Mesendoderm (in vitro differentiated cells): ENCODE data around the gene PTGR3.

ENCODE experiments used
- DNase-seq: peaks from one replicate; pipeline ENCODE4 v3.0.0; 2013
- H2AK5ac ChIP-seq: 2 replicates; pipeline ENCODE4 v1.6.1; 2013; ENCODE audit warnings: low read length, inconsistent platforms
- H2BK120ac ChIP-seq: 2 replicates; pipeline ENCODE4 v1.6.1; 2013; ENCODE audit warnings: low read depth, mild to moderate bottlenecking, low read length, moderate library complexity, mixed read lengths
- H2BK15ac ChIP-seq: replicated peaks from 2 replicates; pipeline ENCODE4 v1.6.1; 2013; ENCODE audit warnings: low read depth, mild to moderate bottlenecking, moderate library complexity
- H2BK5ac ChIP-seq: 2 replicates; pipeline ENCODE4 v1.6.1; 2013; ENCODE audit warnings: low read length, inconsistent platforms
- H3K18ac ChIP-seq: 2 replicates; pipeline ENCODE4 v1.6.1; 2013; ENCODE audit warnings: mild to moderate bottlenecking, low read length, mixed read lengths
- H3K23ac ChIP-seq: one replicate; pipeline ENCODE4 v1.6.1; 2013; ENCODE audit warnings: low read length
- H3K27ac ChIP-seq: 2 replicates; pipeline ENCODE4 v1.5.1; 2013; ENCODE audit warnings: low read depth, mild to moderate bottlenecking, inconsistent platforms, low read length, moderate library complexity
- H3K27me3 ChIP-seq: 2 replicates; pipeline ENCODE4 v1.6.1; 2013; ENCODE audit warnings: low read length, control low read depth, mild to moderate bottlenecking, inconsistent platforms; ENCODE audit not compliant: insufficient read depth, poor library complexity
- H3K36me3 ChIP-seq: 2 replicates; pipeline ENCODE4 v1.6.1; 2013; ENCODE audit warnings: low read length, inconsistent platforms; ENCODE audit not compliant: control insufficient read depth, insufficient read depth
- H3K4ac ChIP-seq: one replicate; pipeline ENCODE4 v1.6.1; 2013; ENCODE audit warnings: low read depth, mild to moderate bottlenecking, low read length, moderate library complexity
- H3K4me1 ChIP-seq: 2 replicates; pipeline ENCODE4 v1.6.1; 2013; ENCODE audit warnings: low read depth, low read length, inconsistent platforms; ENCODE audit not compliant: control insufficient read depth
- H3K4me2 ChIP-seq: 2 replicates; pipeline ENCODE4 v1.6.1; 2013; ENCODE audit warnings: low read length
- H3K4me3 ChIP-seq: 2 replicates; pipeline ENCODE4 v1.5.1; 2013; ENCODE audit warnings: mild to moderate bottlenecking, low read length
- H3K56ac ChIP-seq: one replicate; pipeline ENCODE4 v1.6.1; 2013; ENCODE audit warnings: low read length
- H3K79me1 ChIP-seq: 2 replicates; pipeline ENCODE4 v1.6.1; 2013; ENCODE audit warnings: low read length, inconsistent platforms
- H3K79me2 ChIP-seq: 2 replicates; pipeline ENCODE4 v1.6.1; 2013; ENCODE audit warnings: mild to moderate bottlenecking, low read length; ENCODE audit not compliant: control insufficient read depth, insufficient read depth
- H3K9ac ChIP-seq: 2 replicates; pipeline ENCODE4 v1.6.1; 2013; ENCODE audit warnings: low read length, inconsistent platforms
- H4K5ac ChIP-seq: one replicate; pipeline ENCODE4 v1.6.1; 2013; ENCODE audit warnings: low read length
- H4K8ac ChIP-seq: one replicate; pipeline ENCODE4 v1.6.1; 2013; ENCODE audit warnings: low read depth, mild to moderate bottlenecking, control low read depth, low read length, moderate library complexity
- WGBS: extraction: QIAGEN DNeasy Blood & Tissue Kit; methylation state at CpG from one replicate; pipeline ENCODE4 v1.1.7; 2013; ENCODE audit warnings: low lambda C conversion rate, missing lambda C conversion rate; ENCODE audit not compliant: insufficient coverage; ENCODE audit errors: extremely low coverage; 5-methylcytosine and 5-hydroxymethylcytosine counted together

Gene PTGR3

DNA sequence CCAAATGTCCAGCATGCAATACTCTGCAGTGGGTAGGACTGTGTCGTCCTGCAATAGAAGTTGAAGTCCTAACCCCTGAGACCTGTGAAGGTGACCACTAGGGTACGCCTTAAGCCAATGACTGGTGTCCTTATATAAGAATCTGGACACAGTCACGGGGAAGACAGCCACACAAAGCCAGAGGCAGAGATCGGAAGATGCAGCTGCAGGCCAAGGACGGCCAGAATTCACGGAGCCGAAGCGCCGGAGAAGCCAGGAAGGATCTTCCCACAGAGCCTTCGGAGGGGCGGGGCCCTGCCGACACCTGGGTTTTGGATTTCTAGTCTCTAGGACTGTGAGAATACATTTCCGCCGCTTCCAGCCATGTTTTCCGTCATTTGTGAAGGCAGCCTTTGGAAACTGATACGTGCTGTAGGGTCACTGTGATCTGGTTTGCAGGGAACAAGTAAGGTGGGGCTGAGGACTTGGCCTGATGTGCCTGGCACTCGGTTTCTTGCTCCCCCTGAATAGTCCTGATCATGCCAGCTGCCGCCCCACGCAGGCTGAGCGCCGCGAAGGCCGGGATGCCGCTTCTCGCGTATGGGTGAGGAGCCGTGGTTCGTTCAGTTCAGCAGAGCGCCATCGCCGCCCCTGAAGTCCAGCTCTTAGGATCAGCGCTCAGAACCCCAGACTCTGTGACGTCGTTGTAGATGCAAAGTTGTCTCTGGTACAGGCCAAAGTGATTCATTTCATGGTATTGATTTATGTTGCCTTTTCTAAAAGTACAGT is 38.7 kb downstream of the PTGR3 start:
- DNase-seq, result peak; percentile 11
- no peak overlapping the region for H2BK15ac ChIP-seq
- no peak overlapping the region for H4K8ac ChIP-seq
- no peak overlapping the region for H3K56ac ChIP-seq
- no peak overlapping the region for H3K4me3 ChIP-seq
- H3K18ac ChIP-seq, result no peak overlapping the region
- H3K4me1 ChIP-seq, result no peaks in the 10 kb centered on the region
- no peak overlapping the region for H2BK5ac ChIP-seq
- H3K9ac ChIP-seq, result no peak overlapping the region
- no peak overlapping the region for H3K4ac ChIP-seq
- no peak overlapping the region for H2AK5ac ChIP-seq
- no peak overlapping the region for H4K5ac ChIP-seq
- H3K79me1 ChIP-seq, result no peaks in the 10 kb centered on the region
- H3K23ac ChIP-seq, result no peak overlapping the region
- no peak overlapping the region for H3K27ac ChIP-seq
- no peak overlapping the region for H3K4me2 ChIP-seq
- no peaks in the 10 kb centered on the region for H3K36me3 ChIP-seq
- no CpG with 5 or more reads among the region's 34 CpGs for WGBS
- H3K79me2 ChIP-seq, result no peaks in the 10 kb centered on the region
- no peaks in the 10 kb centered on the region for H3K27me3 ChIP-seq
- no peak overlapping the region for H2BK120ac ChIP-seq

DNA sequence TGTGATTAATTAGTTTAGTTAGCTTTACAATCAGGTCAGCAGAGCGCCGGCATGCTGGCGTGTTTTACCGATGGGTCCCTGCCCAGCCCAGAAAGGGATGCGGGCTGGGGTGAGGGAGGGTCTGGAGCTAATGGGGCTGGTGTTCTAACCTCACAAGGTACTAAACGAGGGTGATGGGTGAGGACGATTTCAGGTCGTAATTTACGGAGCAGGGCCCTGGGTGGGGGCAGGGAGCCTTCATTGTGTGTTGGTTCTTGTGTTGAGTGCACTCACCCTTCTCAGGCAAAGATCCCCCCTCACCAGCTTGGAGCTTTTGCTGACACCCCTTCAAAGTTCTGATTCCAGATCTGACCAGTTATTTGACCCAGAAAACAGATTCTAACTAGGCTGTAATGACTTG is 39.5 kb downstream of the PTGR3 start:
- Histone ChIP-seq H3K27me3 (no peaks in the 10 kb centered on the region), H3K4ac (no peak overlapping the region), H3K27ac (no peak overlapping the region), H3K9ac (no peak overlapping the region), H4K8ac (no peak overlapping the region), H3K23ac (no peak overlapping the region), H3K79me2 (no peaks in the 10 kb centered on the region), H3K79me1 (no peaks in the 10 kb centered on the region), H3K4me1 (no peaks in the 10 kb centered on the region), H2BK5ac (no peak overlapping the region), H2BK120ac (no peak overlapping the region), H3K4me2 (no peak overlapping the region), H2BK15ac (no peak overlapping the region), H4K5ac (no peak overlapping the region), H2AK5ac (no peak overlapping the region), H3K56ac (no peak overlapping the region), H3K36me3 (no peaks in the 10 kb centered on the region), H3K18ac (no peak overlapping the region), H3K4me3 (no peak overlapping the region)
- WGBS, result no CpG with 5 or more reads among the region's 9 CpGs
- DNase-seq, result no peak

DNA sequence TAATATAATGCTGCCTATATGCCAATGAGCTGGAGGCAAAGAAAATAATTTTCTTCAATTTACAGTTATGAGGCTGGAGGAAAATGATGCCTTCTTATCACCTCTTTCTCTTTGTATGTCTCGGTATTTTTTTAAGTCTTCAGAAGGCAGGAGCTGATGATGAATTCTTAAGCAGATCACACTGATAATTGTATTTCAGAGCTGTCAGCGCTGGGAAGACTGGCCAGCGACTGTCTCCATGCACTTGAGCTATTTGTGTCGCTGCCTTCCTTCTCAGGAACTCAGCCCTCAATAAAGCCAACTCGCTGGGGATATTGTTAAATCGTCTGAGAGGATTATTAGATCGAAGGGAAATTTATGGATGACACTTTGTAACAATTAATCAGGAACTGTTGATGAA is 40.3 kb downstream of the PTGR3 start:
- Histone ChIP-seq H3K9ac (no peak overlapping the region), H3K23ac (no peak overlapping the region), H2BK15ac (no peak overlapping the region), H2BK5ac (no peak overlapping the region), H3K56ac (no peak overlapping the region), H3K4ac (no peak overlapping the region), H3K4me3 (no peak overlapping the region), H2BK120ac (no peak overlapping the region), H4K5ac (no peak overlapping the region), H2AK5ac (no peak overlapping the region), H3K4me1 (no peaks in the 10 kb centered on the region), H3K4me2 (no peak overlapping the region), H3K79me1 (no peaks in the 10 kb centered on the region), H3K36me3 (no peaks in the 10 kb centered on the region), H3K27me3 (no peaks in the 10 kb centered on the region), H3K27ac (no peak overlapping the region), H3K79me2 (no peaks in the 10 kb centered on the region), H4K8ac (no peak overlapping the region), H3K18ac (no peak overlapping the region)
- no CpG with 5 or more reads among the region's 7 CpGs for WGBS
- DNase-seq, result no peak

DNA sequence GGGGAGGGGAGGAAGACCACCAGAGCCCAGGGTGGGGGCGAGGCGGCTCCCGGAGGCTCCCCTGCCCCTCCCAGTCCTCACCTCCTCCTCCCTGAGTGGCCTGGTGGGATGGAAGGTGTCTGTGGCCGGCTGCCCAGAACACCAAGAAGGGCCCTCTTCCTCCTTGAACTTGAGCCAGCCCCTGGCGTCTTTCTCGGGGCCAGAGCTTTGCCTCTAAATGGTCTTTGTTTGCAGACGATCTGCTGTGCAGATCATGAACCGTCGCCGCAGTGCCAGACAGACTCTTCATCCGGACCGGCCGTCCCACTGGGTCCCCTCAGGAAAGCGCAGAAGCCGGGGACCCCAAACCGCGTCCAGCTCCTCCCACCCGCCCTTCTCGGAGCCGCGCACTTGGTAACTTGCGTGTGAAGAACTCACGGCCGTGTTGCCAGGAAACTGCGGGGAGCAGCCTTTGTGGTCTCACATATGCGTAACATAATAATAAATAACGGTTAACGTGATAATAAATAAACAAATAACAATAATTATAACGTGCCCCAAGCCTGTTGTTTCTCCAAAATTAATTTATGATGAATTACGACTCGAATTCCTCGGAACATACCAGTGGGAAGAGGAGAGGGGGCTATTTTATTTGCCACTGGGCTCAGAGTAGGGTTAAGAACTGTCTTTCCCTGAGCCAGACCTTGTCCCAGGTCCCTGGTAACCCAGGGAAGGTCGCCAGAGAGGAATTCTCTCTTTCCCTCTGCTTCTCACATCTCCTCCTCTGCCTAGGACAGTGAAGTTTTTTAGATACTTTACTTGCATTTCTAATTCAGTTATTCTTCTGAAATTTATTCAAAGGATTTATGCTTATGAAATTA is 41.0 kb downstream of the PTGR3 start:
- Histone ChIP-seq H3K56ac (no peak overlapping the region), H3K79me2 (no peaks in the 10 kb centered on the region), H4K8ac (no peak overlapping the region), H3K36me3 (no peaks in the 10 kb centered on the region), H4K5ac (no peak overlapping the region), H3K4me2 (no peak overlapping the region), H3K23ac (no peak overlapping the region), H3K18ac (no peak overlapping the region), H2BK5ac (no peak overlapping the region), H2BK120ac (no peak overlapping the region), H3K4me1 (no peaks in the 10 kb centered on the region), H3K4me3 (no peak overlapping the region), H3K27me3 (no peaks in the 10 kb centered on the region), H2AK5ac (no peak overlapping the region), H3K27ac (no peak overlapping the region), H3K4ac (no peak overlapping the region), H2BK15ac (no peak overlapping the region), H3K79me1 (no peaks in the 10 kb centered on the region), H3K9ac (no peak overlapping the region)
- no CpG with 5 or more reads among the region's 33 CpGs for WGBS
- no peak for DNase-seq

DNA sequence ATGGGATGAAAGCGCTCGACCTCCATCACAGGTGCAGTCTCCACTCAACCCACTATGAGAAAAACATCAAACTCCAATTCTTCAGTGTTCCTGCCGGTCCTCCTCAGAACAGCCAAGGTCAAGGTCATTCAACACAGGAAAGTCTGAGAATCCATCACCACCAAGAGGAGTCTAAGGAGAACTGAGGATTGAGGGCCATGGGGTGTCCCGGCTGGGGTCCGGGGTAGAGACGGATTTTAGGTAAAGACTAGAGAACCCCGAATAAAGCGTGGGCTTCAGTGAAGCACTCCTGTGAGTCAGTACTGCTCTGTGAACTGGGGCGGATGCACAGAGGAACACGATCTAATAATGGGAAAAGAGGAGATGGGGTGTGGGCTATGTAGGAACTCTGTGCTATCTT is 41.8 kb downstream of the PTGR3 start:
- Histone ChIP-seq H3K56ac (no peak overlapping the region), H3K79me2 (no peaks in the 10 kb centered on the region), H2BK120ac (no peak overlapping the region), H3K4ac (no peak overlapping the region), H4K8ac (no peak overlapping the region), H3K18ac (no peak overlapping the region), H3K4me2 (no peak overlapping the region), H3K27me3 (no peaks in the 10 kb centered on the region), H2AK5ac (no peak overlapping the region), H3K79me1 (no peaks in the 10 kb centered on the region), H3K9ac (no peak overlapping the region), H3K27ac (no peak overlapping the region), H2BK5ac (no peak overlapping the region), H3K36me3 (no peaks in the 10 kb centered on the region), H3K23ac (no peak overlapping the region), H2BK15ac (no peak overlapping the region), H3K4me3 (no peak overlapping the region), H4K5ac (no peak overlapping the region), H3K4me1 (no peaks in the 10 kb centered on the region)
- DNase-seq, result no peak
- no CpG with 5 or more reads among the region's 10 CpGs for WGBS
